ENCODE measurements around the gene FLOT2. TPM values are rescaled to one million over a fixed set of nuclear protein-coding genes. Genes with fewer than 3 reads are reported as not detected.
A peak's percentile ranks its signal among the peaks of the same experiment; 100 is the strongest.

FLOT2 gene
- total and polyA plus RNA-seq, 2 donors (not counting 1 experiment from before 2014, with no cell fraction given) = 196 to 270 TPM

GRCh38 chr17:28925912-28926365 lies 28.4 kb upstream of the FLOT2 start:
- peaks cover 49% of the 10 kb centered on the region for H3K4me1 Mint-ChIP-seq
- peak; percentile 87 for ATAC-seq (ENCODE audit: low read depth)
- no peaks in the 10 kb centered on the region for H3K27me3 Mint-ChIP-seq

GRCh38 chr17:28920201-28920600 lies 22.7 kb upstream of the FLOT2 start:
- Mint-ChIP-seq H3K4me1 (peaks cover 9% of the 10 kb centered on the region), H3K9me3 (ENCODE audit: insufficient read depth) (no peaks in the 10 kb centered on the region), H3K27me3 (no peaks in the 10 kb centered on the region), H3K4me3 (no peak overlapping the region), H3K27ac (no peak overlapping the region)
- no peak for ATAC-seq (ENCODE audit: low read depth)
- POLR2A ChIA-PET = no interaction called here
- no peak for DNase-seq
- no peak overlapping the region for H2AFZ ChIP-seq (ENCODE audit: insufficient read depth, low read depth, low read length, poor library complexity, severe bottlenecking)
- H3K9ac ChIP-seq (ENCODE audit: low read length) = no peak overlapping the region
- no peaks in the 10 kb centered on the region for H3K27me3 ChIP-seq (replicated peaks in 1 of 4; ENCODE audit: control extremely low read depth in 1 of 4, control insufficient read depth in 3 of 4, insufficient read depth in 4 of 4, low read length in 3 of 4)
- intact Hi-C loops (cut with micrococcal nuclease) = no loop called here
- H3K9me3 ChIP-seq (ENCODE audit: control extremely low read depth in 1 of 3, control insufficient read depth in 2 of 3, insufficient read depth in 1 of 3, low read length in 2 of 3) = no peaks in the 10 kb centered on the region
- H3K36me3 ChIP-seq (replicated peaks in 1 of 2; ENCODE audit: control extremely low read depth in 1 of 2, control insufficient read depth in 1 of 2, extremely low read depth in 1 of 2, insufficient read depth in 2 of 2, low read length in 1 of 2) = peaks cover 2 to 91% of the 10 kb centered on the region in 2 experiments
- TF ChIP-seq CTCF (IDR thresholded peaks at IDR 0.05) (no peak), EZH2 (IDR thresholded peaks at IDR 0.05; ENCODE audit: borderline replicate concordance, insufficient read depth, low read depth, low read length, poor library complexity, severe bottlenecking) (no peak)
- H3K4me2 ChIP-seq (replicated peaks; ENCODE audit: low read depth, low read length, poor library complexity, severe bottlenecking) = no peak overlapping the region
- no peak overlapping the region for H3K27ac ChIP-seq (ENCODE audit: low read length in 2 of 2)
- H3K79me2 ChIP-seq (ENCODE audit: control insufficient read depth, insufficient read depth, low read length) = peaks cover 28% of the 10 kb centered on the region
- peaks cover 11% of the 10 kb centered on the region for H4K20me1 ChIP-seq (ENCODE audit: control insufficient read depth, insufficient read depth, low read length, poor library complexity, severe bottlenecking)
- CTCF ChIA-PET = interaction anchor here (1.0 to 3.1 kb wide), 2 partner anchors 155 to 157 kb away, joined by 3 to 11 read pairs; no protein-coding TSS in a partner anchor
- no peak overlapping the region for H3K4me3 ChIP-seq (ENCODE audit: control extremely low read depth in 1 of 5, extremely low read depth in 1 of 5, insufficient read depth in 1 of 5, low read depth in 2 of 5, low read length in 4 of 5)
- no peaks in the 10 kb centered on the region for H3K4me1 ChIP-seq (ENCODE audit: control insufficient read depth in 2 of 2, insufficient read depth in 2 of 2, low read length in 2 of 2)

More at GRCh38 chr17:28925912-28926365, 28.4 kb upstream of the FLOT2 start:
- no peaks in the 10 kb centered on the region for H3K27me3 ChIP-seq (replicated peaks in 1 of 4; ENCODE audit: control extremely low read depth in 1 of 4, control insufficient read depth in 3 of 4, insufficient read depth in 4 of 4, low read length in 3 of 4)
- peak overlapping the region; percentile 72 for H3K4me3 Mint-ChIP-seq
- no peak overlapping the region for H3K4me3 ChIP-seq (ENCODE audit: control extremely low read depth in 1 of 5, extremely low read depth in 1 of 5, insufficient read depth in 1 of 5, low read depth in 2 of 5, low read length in 4 of 5)
- DNase-seq = peak; percentile 61
- H3K9ac ChIP-seq (ENCODE audit: low read length) = peak overlapping the region; percentile 12
- H3K36me3 ChIP-seq (replicated peaks in 1 of 2; ENCODE audit: control extremely low read depth in 1 of 2, control insufficient read depth in 1 of 2, extremely low read depth in 1 of 2, insufficient read depth in 2 of 2, low read length in 1 of 2) = peaks cover 0 to 68% of the 10 kb centered on the region in 2 experiments
- ChIA-PET CTCF (interaction anchor here (0.7 to 2.1 kb wide), 10 partner anchors 10 to 199 kb away, joined by 3 to 7 read pairs (median 4); partner anchors contain the start of genes PHF12 and TLCD1), POLR2A (no interaction called here)
- no peak overlapping the region for H2AFZ ChIP-seq (ENCODE audit: insufficient read depth, low read depth, low read length, poor library complexity, severe bottlenecking)
- peak overlapping the region; percentile 32 for H3K4me2 ChIP-seq (replicated peaks; ENCODE audit: low read depth, low read length, poor library complexity, severe bottlenecking)
- TF ChIP-seq EZH2 (IDR thresholded peaks at IDR 0.05; ENCODE audit: borderline replicate concordance, insufficient read depth, low read depth, low read length, poor library complexity, severe bottlenecking) (no peak), CTCF (IDR thresholded peaks at IDR 0.05) (no peak)
- intact Hi-C loops (cut with micrococcal nuclease) = no loop called here
- peak overlapping the region; percentile 63 to 74 for H3K27ac ChIP-seq (ENCODE audit: low read length in 2 of 2)
- H3K9me3 Mint-ChIP-seq (ENCODE audit: insufficient read depth) = peaks cover 2% of the 10 kb centered on the region
- no peaks in the 10 kb centered on the region for H3K9me3 ChIP-seq (ENCODE audit: control extremely low read depth in 1 of 3, control insufficient read depth in 2 of 3, insufficient read depth in 1 of 3, low read length in 2 of 3)
- H4K20me1 ChIP-seq (ENCODE audit: control insufficient read depth, insufficient read depth, low read length, poor library complexity, severe bottlenecking) = peaks cover 46% of the 10 kb centered on the region
- no CpG with 5 or more reads among the region's 2 CpGs for WGBS (ENCODE audit: insufficient coverage)
- H3K27ac Mint-ChIP-seq = peak overlapping the region; percentile 89
- peaks cover 81% of the 10 kb centered on the region for H3K79me2 ChIP-seq (ENCODE audit: control insufficient read depth, insufficient read depth, low read length)
- H3K4me1 ChIP-seq (ENCODE audit: control insufficient read depth in 2 of 2, insufficient read depth in 2 of 2, low read length in 2 of 2) = peaks cover 23 to 27% of the 10 kb centered on the region in 2 donors

Data from B cell (primary cell).